OCI-LY7 (cell line): ENCODE data around the gene RP9. TPM values are rescaled to one million over a fixed set of nuclear protein-coding genes. Genes with fewer than 3 reads are reported as not detected.
"Not testable (repeated sequence)": the region's sequence is repeated elsewhere in the genome, so short reads cannot be mapped to it uniquely, and the experiment has no call there.

Experiments used
- BruUV-seq: library from RNA; stranded (reverse); fragments of 400-500 nt; replicated peaks from 2 replicates; lab custom pipeline; 2021; lab: Mats Ljungman, UMichigan
- CTCF ChIA-PET: fragments of 300-600 bp; sonication (Branson Sonifier 250); formaldehyde crosslinking; loops from one replicate; lab custom pipeline; 2022; ENCODE audit warnings: antibody characterized with exemption; ENCODE audit not compliant: unreplicated experiment; lab: Charles Lee
- POLR2A ChIA-PET: fragments of 300-600 bp; sonication (Branson Sonifier 250); formaldehyde crosslinking; loops from one replicate; lab custom pipeline; 2022; ENCODE audit warnings: antibody characterized with exemption; lab: Charles Lee
- DNase-seq: peaks from one replicate; pipeline ENCODE4 v3.0.0-alpha.2; 2015; ENCODE audit warnings: low spot score
- H2AFZ ChIP-seq: fragments of 200-600 bp; sonication (generic), shearing (Covaris generic); 2 replicates; pipeline ENCODE4 v1.6.1; 2014; ENCODE audit warnings: mild to moderate bottlenecking, antibody characterized with exemption, low read length, moderate library complexity
- H3K27ac ChIP-seq: fragments of 200-600 bp; sonication (generic); 2 replicates; pipeline ENCODE4 v1.5.1; 2014; ENCODE audit warnings: mixed run types, low read depth, mild to moderate bottlenecking, moderate library complexity, low read length, inconsistent platforms; ENCODE audit not compliant: poor library complexity, severe bottlenecking
- H3K36me3 ChIP-seq: fragments of 200-600 bp; sonication (generic); 2 replicates; pipeline ENCODE4 v1.6.1; 2014; ENCODE audit warnings: mild to moderate bottlenecking, antibody characterized with exemption, low read length, moderate library complexity, mixed read lengths; ENCODE audit not compliant: insufficient read depth
- H3K4me1 ChIP-seq: fragments of 200-600 bp; sonication (generic); 2 replicates; pipeline ENCODE4 v1.5.1; 2014; ENCODE audit warnings: mild to moderate bottlenecking, low read length; ENCODE audit not compliant: insufficient read depth, poor library complexity, severe bottlenecking
- H3K4me2 ChIP-seq: fragments of 200-600 bp; sonication (generic); 2 replicates; pipeline ENCODE4 v1.6.1; 2014; ENCODE audit warnings: mild to moderate bottlenecking, low read length
- H3K4me3 ChIP-seq: fragments of 200-600 bp; sonication (generic); 2 replicates; pipeline ENCODE4 v1.5.1; 2014; ENCODE audit warnings: mild to moderate bottlenecking, low read depth, low read length; ENCODE audit not compliant: poor library complexity, severe bottlenecking
- H3K79me2 ChIP-seq: fragments of 200-600 bp; sonication (generic); 2 replicates; pipeline ENCODE4 v1.6.1; 2016; ENCODE audit warnings: low read depth, mild to moderate bottlenecking, low read length, moderate library complexity, mixed read lengths; ENCODE audit not compliant: insufficient read depth
- H3K9me2 ChIP-seq: fragments of 200-600 bp; sonication (generic); 2 replicates; pipeline ENCODE4 v1.6.1; 2016; ENCODE audit warnings: mild to moderate bottlenecking, low read length, mixed read lengths; ENCODE audit not compliant: insufficient read depth
- H3K9me3 ChIP-seq: fragments of 200-600 bp; sonication (generic); 2 replicates; pipeline ENCODE4 v1.6.1; 2014; ENCODE audit warnings: mild to moderate bottlenecking, mixed run types, low read length, mixed read lengths
- H4K20me1 ChIP-seq: fragments of 200-600 bp; sonication (generic); 2 replicates; pipeline ENCODE4 v1.6.1; 2014; ENCODE audit warnings: mild to moderate bottlenecking, antibody characterized with exemption, low read length, moderate library complexity, mixed read lengths; ENCODE audit not compliant: insufficient read depth
- CTCF ChIP-seq: fragments of 200-600 bp; sonication (generic); conservative IDR thresholded peaks from 2 replicates; pipeline ENCODE4 v1.5.1; 2014; ENCODE audit warnings: mild to moderate bottlenecking, antibody characterized with exemption, low read length, moderate library complexity, mixed read lengths
- EZH2phosphoT487 ChIP-seq: fragments of 200-600 bp; sonication (generic); IDR thresholded peaks from 2 replicates; pipeline ENCODE4 v1.6.1; 2018; ENCODE audit warnings: low read depth, borderline replicate concordance, mild to moderate bottlenecking, mixed run types, antibody characterized with exemption, low read length, moderate library complexity, mixed read lengths
- intact Hi-C: fragments of 100-400 bp; cut with micrococcal nuclease; formaldehyde crosslinking; loops from one replicate; pipeline ENCODE4 v1.10.0; 2022; ENCODE audit not compliant: unreplicated experiment
- total RNA-seq, 2 experiments: library from RNA; depleted of rRNA in 1 of 2; stranded (reverse); fragments of >200 nt in 1 of 2; shearing (Covaris generic) in 1 of 2; gene quantifications; 2 replicates each; pipeline ENCODE4 v1.2.3, GENCODE V29; 2014 to 2022

The RP9 gene
- total RNA-seq, 2 experiments from 2014 or later: 22.0 to 23.3 TPM

DNA sequence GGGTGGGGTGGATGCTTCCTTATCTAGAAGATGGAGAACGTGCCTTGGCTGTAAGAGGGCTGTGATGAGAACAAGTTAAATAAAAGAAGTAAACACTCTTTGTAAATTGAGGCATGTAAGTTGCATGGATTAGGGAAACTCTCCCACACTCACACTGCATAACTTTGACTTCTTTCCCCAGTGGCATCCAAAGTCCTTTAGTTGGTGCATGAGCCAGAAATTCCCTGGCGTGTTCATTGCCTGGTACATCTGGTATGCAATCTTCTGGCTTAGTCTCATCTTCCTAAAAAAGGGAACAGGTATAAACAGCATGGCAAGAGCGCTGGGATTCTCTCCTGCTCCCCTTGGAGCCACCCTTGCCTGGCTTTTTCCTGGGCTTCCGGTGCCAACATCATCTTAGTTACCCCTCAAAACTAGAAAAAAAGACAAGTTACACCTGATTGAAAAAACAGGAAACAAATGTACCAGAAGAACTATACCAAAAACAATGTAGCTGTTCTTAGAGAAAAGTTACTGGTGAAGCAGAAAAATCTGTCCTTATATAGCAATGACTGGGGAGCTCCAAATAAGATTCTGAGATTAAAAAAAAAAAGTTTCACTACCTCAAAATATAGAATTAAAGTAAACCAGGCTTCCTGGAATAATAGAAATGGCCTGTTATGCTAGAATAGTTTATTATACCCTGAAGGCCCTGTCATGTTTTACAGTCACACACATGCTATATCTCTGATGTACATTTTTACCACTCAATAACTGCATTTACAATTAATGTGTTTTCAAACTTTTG is 9.9 kb downstream of the RP9 start:
- POLR2A ChIA-PET: interaction anchor here (0.6 to 2.7 kb wide), 8 partner anchors 9 to 210 kb away, joined by 3 to 17 read pairs (median 6); partner anchors contain the start of genes NT5C3A and RP9
- TF ChIP-seq CTCF: no peak
- no peak for TF ChIP-seq EZH2phosphoT487
- H3K27ac ChIP-seq: peak overlapping the region; percentile 85

GRCh38 chr7:33094745-33095275 is 14.4 kb downstream of the RP9 start:
- H2AFZ ChIP-seq, intact Hi-C loops, H3K9me2 ChIP-seq, H3K9me3 ChIP-seq, H3K4me2 ChIP-seq, H3K4me3 ChIP-seq, H4K20me1 ChIP-seq, H3K79me2 ChIP-seq, CTCF ChIA-PET, H3K27ac ChIP-seq, DNase-seq: not testable (repeated sequence)
- Histone ChIP-seq H3K36me3 (peaks cover 64% of the 10 kb centered on the region), H3K4me1 (peaks cover 15% of the 10 kb centered on the region)
- TSS peak; percentile 80 for BruUV-seq
- POLR2A ChIA-PET: interaction anchor here (0.6 to 1.3 kb wide), 2 partner anchors 12 to 15 kb away, joined by 3 to 4 read pairs; no protein-coding TSS in a partner anchor

More for the DNA sequence above, 9.9 kb downstream of the RP9 start:
- peak; percentile 74 for DNase-seq
- Histone ChIP-seq H3K4me3 (peak overlapping the region; percentile 40), H3K36me3 (peaks cover 87% of the 10 kb centered on the region), H3K79me2 (peaks cover 32% of the 10 kb centered on the region), H2AFZ (no peak overlapping the region), H3K4me2 (peak overlapping the region; percentile 70), H3K9me3 (no peaks in the 10 kb centered on the region), H4K20me1 (no peaks in the 10 kb centered on the region; the same call in 1 of the 2 replicates), H3K4me1 (peaks cover 29% of the 10 kb centered on the region), H3K9me2 (no peaks in the 10 kb centered on the region)
- intact Hi-C loops: loop anchor here (2.0 kb wide), 1 partner anchor 37 kb away; the partner anchor contains the start of gene NT5C3A
- no TSS peak for BruUV-seq
- CTCF ChIA-PET: no interaction called here

GRCh38 chr7:33093266-33093665 is 15.9 kb downstream of the RP9 start:
- POLR2A ChIA-PET: no interaction called here

More at GRCh38 chr7:33093266-33093665, 15.9 kb downstream of the RP9 start:
- Histone ChIP-seq H2AFZ (no peak overlapping the region), H3K79me2 (no peaks in the 10 kb centered on the region), H3K4me2 (no peak overlapping the region), H4K20me1 (no peaks in the 10 kb centered on the region), H3K36me3 (peaks cover 53% of the 10 kb centered on the region), H3K9me3 (no peaks in the 10 kb centered on the region), H3K9me2 (no peaks in the 10 kb centered on the region), H3K4me1 (no peaks in the 10 kb centered on the region), H3K4me3 (no peak overlapping the region), H3K27ac (no peak overlapping the region)
- no peak for DNase-seq
- CTCF ChIA-PET: no interaction called here
- no TSS peak for BruUV-seq
- TF ChIP-seq CTCF (no peak), EZH2phosphoT487 (no peak)
- intact Hi-C loops: no loop called here
